Fibroblast of lung (primary cell): ENCODE measurements around the gene SIPA1L3. TPM values are rescaled to one million over a fixed set of nuclear protein-coding genes. Genes with fewer than 3 reads are reported as not detected.

Experiments
- DNase-seq, 2 donors: peaks; one replicate each; pipeline versions ENCODE4 v3.0.0 to v3.0.0-alpha.2; 2010; ENCODE audit warnings: low read depth in 2 of 2
- H2AFZ ChIP-seq: 2 replicates; pipeline ENCODE4 v1.5.1; 2012; ENCODE audit warnings: low read length, control low read depth, inconsistent platforms
- H3K27ac ChIP-seq: 2 replicates; pipeline ENCODE4 v1.5.1; 2011; ENCODE audit warnings: low read length, control low read depth; ENCODE audit not compliant: insufficient read depth
- H3K27me3 ChIP-seq: 2 replicates; pipeline ENCODE4 v1.5.1; 2011; ENCODE audit warnings: mild to moderate bottlenecking, low read length; ENCODE audit not compliant: control insufficient read depth, insufficient read depth
- H3K36me3 ChIP-seq: 2 replicates; pipeline ENCODE4 v1.5.1; 2011; ENCODE audit warnings: low read length; ENCODE audit not compliant: control insufficient read depth, insufficient read depth
- H3K4me1 ChIP-seq: 2 replicates; pipeline ENCODE4 v1.5.1; 2011; ENCODE audit warnings: low read length; ENCODE audit not compliant: control insufficient read depth, insufficient read depth; ENCODE audit errors: extremely low read depth
- H3K4me2 ChIP-seq: 2 replicates; pipeline ENCODE4 v1.5.1; 2011; ENCODE audit warnings: low read length, control low read depth; ENCODE audit not compliant: insufficient read depth; ENCODE audit errors: extremely low read depth
- H3K4me3 ChIP-seq, 4 experiments: fragments of 200-600 bp in 1 of 4; sonication (generic) in 1 of 4; replicated peaks in 1 of 4; 2 replicates each; pipeline ENCODE4 v1.5.1; 2011 to 2016; ENCODE audit warnings: low read length in 4 of 4, low read depth in 3 of 4, mild to moderate bottlenecking in 3 of 4, control low read depth in 2 of 4, inconsistent platforms in 1 of 4, mixed read lengths in 1 of 4; ENCODE audit not compliant: insufficient read depth in 1 of 4; ENCODE audit errors: control extremely low read depth in 1 of 4
- H3K79me2 ChIP-seq: 2 replicates; pipeline ENCODE4 v1.5.1; 2012; ENCODE audit warnings: mild to moderate bottlenecking, low read length, inconsistent platforms; ENCODE audit not compliant: control insufficient read depth, insufficient read depth
- H3K9ac ChIP-seq: 2 replicates; pipeline ENCODE4 v1.5.1; 2011; ENCODE audit warnings: mild to moderate bottlenecking, low read length, control low read depth; ENCODE audit not compliant: insufficient read depth
- H3K9me3 ChIP-seq: 2 replicates; pipeline ENCODE4 v1.5.1; 2012; ENCODE audit warnings: low read depth, low read length; ENCODE audit not compliant: control insufficient read depth, insufficient read depth
- H4K20me1 ChIP-seq: 2 replicates; pipeline ENCODE4 v1.5.1; 2011; ENCODE audit warnings: low read length; ENCODE audit not compliant: control insufficient read depth, insufficient read depth; ENCODE audit errors: extremely low read depth
- EZH2 ChIP-seq: IDR thresholded peaks from 2 replicates; pipeline ENCODE4 v1.5.1; 2012; ENCODE audit warnings: low read length, control low read depth, mild to moderate bottlenecking; ENCODE audit errors: missing control alignments
- polyA plus RNA-seq, 2 donors: library from polyadenylated mRNA; depleted of rRNA in 1 of 2; stranded (reverse) in 1 of 2; unstranded in 1 of 2; fragments of >200 nt; gene quantifications; 2 replicates each; pipeline ENCODE4 v1.2.1, GENCODE V29; 2011 to 2012; ENCODE audit warnings: missing spikeins in 1 of 2
- total RNA-seq: library from RNA; depleted of rRNA; stranded (reverse); fragments of >200 nt; gene quantifications from 2 replicates; pipeline ENCODE4 v1.2.1, GENCODE V29; 2014
- TF ChIP-seq, protein P1 (sequence below), 2 donors: IDR thresholded peaks in 1 of 2; conservative IDR thresholded peaks in 1 of 2; 1 replicate in 1 of 2; 2 replicates in 1 of 2; pipeline ENCODE4 v1.5.1; 2011 to 2012; ENCODE audit warnings: low read length in 2 of 2, control low read depth in 1 of 2, inconsistent platforms in 1 of 2, low read depth in 1 of 2, mild to moderate bottlenecking in 1 of 2

The SIPA1L3 gene
- total and polyA plus RNA-seq, 2 donors (not counting 1 experiment from before 2014, with no cell fraction given) = 3.7 to 10.1 TPM

DNA sequence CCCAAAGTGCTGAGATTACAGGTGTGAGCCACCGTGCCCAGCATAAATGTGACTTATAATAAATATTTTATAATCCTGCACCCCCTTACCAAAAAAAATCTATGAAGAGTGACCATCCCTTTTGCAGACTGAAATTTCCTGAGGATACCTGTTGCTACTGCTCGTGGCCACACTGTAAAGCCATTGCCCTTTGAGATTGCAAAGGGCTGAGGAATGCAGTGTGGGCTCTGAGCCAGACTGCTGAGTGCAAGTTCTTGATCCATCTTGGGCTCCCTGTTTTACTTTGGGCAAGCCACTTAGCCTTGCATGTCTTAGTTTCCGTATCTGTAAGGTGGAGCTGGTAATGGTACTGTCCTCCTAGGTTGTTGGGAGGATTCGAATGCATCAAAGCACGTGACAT is 23.4 kb downstream of the SIPA1L3 start:
- Histone ChIP-seq H3K27ac (no peak overlapping the region), H3K79me2 (peaks cover 30% of the 10 kb centered on the region), H3K36me3 (no peaks in the 10 kb centered on the region), H3K9me3 (no peaks in the 10 kb centered on the region), H3K27me3 (no peaks in the 10 kb centered on the region), H3K4me3 (no peak overlapping the region), H2AFZ (no peak overlapping the region), H3K4me2 (no peak overlapping the region), H3K9ac (no peak overlapping the region), H3K4me1 (peaks cover 3% of the 10 kb centered on the region), H4K20me1 (no peaks in the 10 kb centered on the region)
- peak in 1 of 2 donors; percentile 60 for DNase-seq
- TF ChIP-seq, protein P1, sequence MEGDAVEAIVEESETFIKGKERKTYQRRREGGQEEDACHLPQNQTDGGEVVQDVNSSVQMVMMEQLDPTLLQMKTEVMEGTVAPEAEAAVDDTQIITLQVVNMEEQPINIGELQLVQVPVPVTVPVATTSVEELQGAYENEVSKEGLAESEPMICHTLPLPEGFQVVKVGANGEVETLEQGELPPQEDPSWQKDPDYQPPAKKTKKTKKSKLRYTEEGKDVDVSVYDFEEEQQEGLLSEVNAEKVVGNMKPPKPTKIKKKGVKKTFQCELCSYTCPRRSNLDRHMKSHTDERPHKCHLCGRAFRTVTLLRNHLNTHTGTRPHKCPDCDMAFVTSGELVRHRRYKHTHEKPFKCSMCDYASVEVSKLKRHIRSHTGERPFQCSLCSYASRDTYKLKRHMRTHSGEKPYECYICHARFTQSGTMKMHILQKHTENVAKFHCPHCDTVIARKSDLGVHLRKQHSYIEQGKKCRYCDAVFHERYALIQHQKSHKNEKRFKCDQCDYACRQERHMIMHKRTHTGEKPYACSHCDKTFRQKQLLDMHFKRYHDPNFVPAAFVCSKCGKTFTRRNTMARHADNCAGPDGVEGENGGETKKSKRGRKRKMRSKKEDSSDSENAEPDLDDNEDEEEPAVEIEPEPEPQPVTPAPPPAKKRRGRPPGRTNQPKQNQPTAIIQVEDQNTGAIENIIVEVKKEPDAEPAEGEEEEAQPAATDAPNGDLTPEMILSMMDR (conservative IDR thresholded peaks at IDR 0.05 in 1 of 2, IDR thresholded peaks at IDR 0.05 in 1 of 2; ENCODE audit: low read depth in 1 of 2, low read length in 2 of 2) = no peak
- no peak for TF ChIP-seq EZH2

GRCh38 chr19:37931881-37932655 is 25.1 kb downstream of the SIPA1L3 start:
- H3K4me1 ChIP-seq = peaks cover 3% of the 10 kb centered on the region
- H3K9me3 ChIP-seq = no peaks in the 10 kb centered on the region
- peaks cover 30% of the 10 kb centered on the region for H3K79me2 ChIP-seq
- peak overlapping the region; percentile 62 for H3K27ac ChIP-seq
- no peaks in the 10 kb centered on the region for H3K27me3 ChIP-seq
- peak overlapping the region; percentile 31 for H2AFZ ChIP-seq
- H4K20me1 ChIP-seq = no peaks in the 10 kb centered on the region
- peak; percentile 66 to 88 for DNase-seq
- no peaks in the 10 kb centered on the region for H3K36me3 ChIP-seq
- no peak overlapping the region for H3K9ac ChIP-seq
- peak overlapping the region; percentile 2 to 49 (median 12) for H3K4me3 ChIP-seq
- TF ChIP-seq, protein P1 (conservative IDR thresholded peaks at IDR 0.05 in 1 of 2, IDR thresholded peaks at IDR 0.05 in 1 of 2; ENCODE audit: low read depth in 1 of 2, low read length in 2 of 2) = peak; percentile 6 to 23
- no peak for TF ChIP-seq EZH2
- peak overlapping the region; percentile 77 for H3K4me2 ChIP-seq

DNA sequence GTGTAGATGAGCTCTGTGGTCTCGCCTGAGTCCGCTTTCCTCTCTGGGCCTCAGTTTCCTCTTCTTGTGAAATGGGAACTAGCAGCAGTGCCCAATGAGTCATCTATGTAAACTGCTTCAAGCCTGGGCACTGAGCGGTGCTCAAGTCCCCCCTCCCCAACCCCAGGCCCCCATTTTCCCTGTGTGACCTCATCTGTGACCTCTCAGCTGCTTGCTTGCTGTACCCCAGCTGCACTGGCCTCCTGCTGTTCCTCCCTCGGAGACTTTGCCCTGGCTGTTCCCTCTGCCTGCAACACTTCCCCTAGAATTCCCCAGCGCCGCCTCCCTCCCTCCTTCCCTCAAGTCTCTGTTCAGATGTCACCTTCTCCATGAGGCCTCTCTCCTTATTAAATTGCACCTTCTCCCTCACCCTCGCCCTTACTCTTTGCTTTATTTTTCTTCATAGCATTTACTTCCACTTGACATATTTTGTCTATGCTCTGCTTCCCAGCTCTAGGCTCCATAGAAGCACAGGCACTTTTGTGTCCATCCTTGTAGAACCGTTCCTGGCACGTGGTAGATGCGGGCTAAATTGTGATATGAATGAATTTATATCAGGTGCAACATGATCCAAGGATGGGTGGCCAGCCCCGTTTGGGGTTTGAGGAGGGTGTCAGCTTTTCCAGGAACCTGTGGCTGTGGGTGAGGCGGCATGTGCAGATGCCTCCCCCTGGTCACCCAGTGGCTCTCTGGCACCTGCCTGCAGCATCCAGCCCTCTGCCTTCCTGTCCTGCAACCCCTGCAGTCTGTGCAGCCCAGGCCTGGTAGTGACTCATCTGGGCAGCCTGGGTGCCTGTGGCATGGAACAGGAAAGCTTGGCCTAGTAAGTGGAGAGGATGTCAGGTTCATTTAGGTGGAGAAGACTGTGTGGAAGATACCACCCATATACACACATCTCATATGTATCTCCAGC is 26.3 kb downstream of the SIPA1L3 start:
- Histone ChIP-seq H4K20me1 (no peaks in the 10 kb centered on the region), H3K79me2 (peaks cover 23% of the 10 kb centered on the region), H3K27ac (no peak overlapping the region), H2AFZ (no peak overlapping the region), H3K9ac (no peak overlapping the region), H3K9me3 (no peaks in the 10 kb centered on the region), H3K27me3 (no peaks in the 10 kb centered on the region), H3K4me3 (no peak overlapping the region), H3K36me3 (no peaks in the 10 kb centered on the region), H3K4me1 (peaks cover 3% of the 10 kb centered on the region), H3K4me2 (no peak overlapping the region)
- DNase-seq = peak; percentile 25 to 71
- TF ChIP-seq, protein P1 (conservative IDR thresholded peaks at IDR 0.05 in 1 of 2, IDR thresholded peaks at IDR 0.05 in 1 of 2; ENCODE audit: low read depth in 1 of 2, low read length in 2 of 2) = no peak
- TF ChIP-seq EZH2 = no peak
